Loucy (cell line): Measurements from ENCODE around the gene UNC13D.

Experiments used
- H2AFZ ChIP-seq: fragments of 200-600 bp; sonication (generic); 2 replicates; pipeline ENCODE4 v1.6.0; 2016; ENCODE audit warnings: antibody characterized with exemption, mild to moderate bottlenecking, low read length, moderate library complexity
- H3F3A ChIP-seq: fragments of 200-600 bp; 2 replicates; pipeline ENCODE4 v1.6.0; 2016; ENCODE audit warnings: antibody characterized with exemption, low read depth, mild to moderate bottlenecking
- H3K27me3 ChIP-seq: fragments of 200-600 bp; sonication (generic); 2 replicates; pipeline ENCODE4 v1.6.1; 2014; ENCODE audit warnings: low read length, mild to moderate bottlenecking; ENCODE audit not compliant: insufficient read depth, poor library complexity, severe bottlenecking
- H3K36me3 ChIP-seq: fragments of 200-600 bp; sonication (generic); 2 replicates; pipeline ENCODE4 v1.6.1; 2016; ENCODE audit warnings: low read length; ENCODE audit not compliant: insufficient read depth
- H3K4me1 ChIP-seq: fragments of 200-600 bp; sonication (generic); 2 replicates; pipeline ENCODE4 v1.5.1; 2014; ENCODE audit warnings: low read length, mild to moderate bottlenecking; ENCODE audit not compliant: insufficient read depth, poor library complexity, severe bottlenecking
- H3K4me2 ChIP-seq: fragments of 200-600 bp; sonication (generic); 2 replicates; pipeline ENCODE4 v1.6.0; 2014; ENCODE audit warnings: antibody characterized with exemption, low read length, low read depth, mild to moderate bottlenecking; ENCODE audit not compliant: poor library complexity, severe bottlenecking
- H3K4me3 ChIP-seq: fragments of 200-600 bp; sonication (generic); 2 replicates; pipeline ENCODE4 v1.5.1; 2014; ENCODE audit warnings: low read length, mild to moderate bottlenecking, mixed read lengths; ENCODE audit not compliant: poor library complexity, severe bottlenecking
- H3K79me2 ChIP-seq: fragments of 200-600 bp; sonication (generic); 2 replicates; pipeline ENCODE4 v1.6.1; 2014; ENCODE audit warnings: low read length; ENCODE audit not compliant: insufficient read depth
- H3K9ac ChIP-seq: fragments of 200-600 bp; sonication (generic); 2 replicates; pipeline ENCODE4 v1.6.0; 2014; ENCODE audit warnings: mild to moderate bottlenecking, low read depth, low read length, moderate library complexity; ENCODE audit not compliant: poor library complexity, severe bottlenecking
- H3K9me2 ChIP-seq: fragments of 200-600 bp; sonication (generic); replicated peaks from 2 replicates; pipeline ENCODE4 v1.6.1; 2016; ENCODE audit warnings: low read depth, low read length, mixed read lengths
- H3K9me3 ChIP-seq: fragments of 200-600 bp; sonication (generic); 2 replicates; pipeline ENCODE4 v1.6.1; 2014; ENCODE audit warnings: mild to moderate bottlenecking, antibody characterized with exemption, low read length, low read depth; ENCODE audit not compliant: insufficient read depth
- H4K20me1 ChIP-seq: fragments of 200-600 bp; sonication (generic); 2 replicates; pipeline ENCODE4 v1.6.0; 2014; ENCODE audit warnings: antibody characterized with exemption, low read length, mild to moderate bottlenecking; ENCODE audit not compliant: insufficient read depth, poor library complexity, severe bottlenecking
- CTCF ChIP-seq: fragments of 200-600 bp; sonication (generic); conservative IDR thresholded peaks from 2 replicates; pipeline ENCODE4 v1.5.1; 2014; ENCODE audit warnings: mild to moderate bottlenecking, antibody characterized with exemption, low read length
- EZH2phosphoT487 ChIP-seq: fragments of 200-600 bp; IDR thresholded peaks from 2 replicates; pipeline ENCODE4 v1.6.1; 2018; ENCODE audit warnings: antibody characterized with exemption, mild to moderate bottlenecking, moderate library complexity, borderline replicate concordance

UNC13D gene

DNA sequence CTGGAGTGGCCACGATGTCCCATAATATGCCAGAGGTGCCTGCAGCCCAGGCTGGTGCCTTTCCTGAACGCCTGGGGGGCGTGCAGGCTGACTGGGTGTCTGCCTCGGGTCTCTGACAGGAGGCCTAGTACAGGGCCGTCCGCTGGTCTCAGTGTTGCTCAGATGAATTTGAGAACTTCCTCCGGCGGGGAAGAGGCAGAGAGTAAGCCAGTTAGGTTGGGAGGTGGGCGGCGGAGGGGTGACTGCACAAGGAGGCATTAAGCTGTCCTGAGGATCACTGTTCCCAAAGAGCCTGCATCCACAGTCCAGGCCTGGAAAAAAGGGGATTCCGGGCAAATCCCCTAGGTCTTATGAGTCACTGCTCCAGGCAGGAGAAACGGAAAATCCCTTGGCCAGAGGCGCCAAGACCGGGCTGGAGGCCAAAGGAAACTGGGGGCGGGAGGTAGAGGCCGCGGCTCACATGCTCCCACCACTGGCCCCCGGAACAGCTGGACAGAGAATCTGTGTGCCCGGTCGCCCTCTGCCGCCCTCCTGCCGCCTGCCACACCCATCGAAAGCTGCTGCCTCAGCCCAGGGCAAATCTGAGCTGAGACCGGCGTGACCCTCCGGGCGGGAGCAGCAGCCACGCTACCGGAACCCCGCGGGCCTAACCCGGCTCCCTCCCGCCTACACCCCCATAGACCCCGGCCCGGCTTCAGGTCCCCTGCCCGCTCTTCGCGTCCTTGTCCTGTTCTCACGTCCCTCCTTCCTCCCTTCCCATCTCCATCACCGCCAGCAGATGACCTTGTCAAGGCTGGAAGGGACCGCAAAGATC, 32.9 kb upstream of the UNC13D start:
- peaks cover 16% of the 10 kb centered on the region for H3K79me2 ChIP-seq
- peak overlapping the region; percentile 94 for H3K4me2 ChIP-seq
- no peaks in the 10 kb centered on the region for H4K20me1 ChIP-seq
- H3K4me1 ChIP-seq: peaks cover 36% of the 10 kb centered on the region
- peak overlapping the region; percentile 92 for H3K9ac ChIP-seq
- no peaks in the 10 kb centered on the region for H3K9me2 ChIP-seq
- no peaks in the 10 kb centered on the region for H3K27me3 ChIP-seq
- no peak for TF ChIP-seq CTCF
- no peak for TF ChIP-seq EZH2phosphoT487
- no peaks in the 10 kb centered on the region for H3F3A ChIP-seq
- H3K36me3 ChIP-seq: no peaks in the 10 kb centered on the region
- H3K9me3 ChIP-seq: no peaks in the 10 kb centered on the region
- H3K4me3 ChIP-seq: peak overlapping the region; percentile 82
- H2AFZ ChIP-seq: peak overlapping the region; percentile 74

- no peaks in the 10 kb centered on the region for H3K9me2 ChIP-seq
- H3K4me2 ChIP-seq: peak overlapping the region; percentile 94
- H3F3A ChIP-seq: no peaks in the 10 kb centered on the region
- H3K9me3 ChIP-seq: no peaks in the 10 kb centered on the region
- no peaks in the 10 kb centered on the region for H4K20me1 ChIP-seq
- no peak for TF ChIP-seq EZH2phosphoT487
- TF ChIP-seq CTCF: peak; percentile 58
- no peaks in the 10 kb centered on the region for H3K27me3 ChIP-seq
- H3K4me1 ChIP-seq: peaks cover 34% of the 10 kb centered on the region
- H3K9ac ChIP-seq: peak overlapping the region; percentile 92
- H3K4me3 ChIP-seq: peak overlapping the region; percentile 82
- peaks cover 16% of the 10 kb centered on the region for H3K79me2 ChIP-seq
- peak overlapping the region; percentile 74 for H2AFZ ChIP-seq
- no peaks in the 10 kb centered on the region for H3K36me3 ChIP-seq
Measured at GRCh38 chr17:75876190-75876937, 32.2 kb upstream of the UNC13D start.

GRCh38 chr17:75875940-75876189, 31.7 kb upstream of the UNC13D start:
- Histone ChIP-seq H3K4me2 (peak overlapping the region; percentile 94), H3K9ac (peak overlapping the region; percentile 92)

More at GRCh38 chr17:75875940-75876189, 31.7 kb upstream of the UNC13D start:
- Histone ChIP-seq H3K9me2 (no peaks in the 10 kb centered on the region), H3K27me3 (no peaks in the 10 kb centered on the region), H4K20me1 (no peaks in the 10 kb centered on the region), H3K79me2 (peaks cover 16% of the 10 kb centered on the region), H3K9me3 (no peaks in the 10 kb centered on the region), H3F3A (no peaks in the 10 kb centered on the region), H3K4me1 (peaks cover 33% of the 10 kb centered on the region), H3K4me3 (peak overlapping the region; percentile 82), H3K36me3 (no peaks in the 10 kb centered on the region), H2AFZ (peak overlapping the region; percentile 74)
- TF ChIP-seq CTCF (no peak), EZH2phosphoT487 (no peak)
